DND-41 (cell line): Measurements from ENCODE around the gene BAG1.

ENCODE experiments used
- EZH2 ChIP-seq: IDR thresholded peaks from 3 replicates; pipeline ENCODE4 v1.6.1; 2012; ENCODE audit warnings: borderline replicate concordance, low read depth, mild to moderate bottlenecking, moderate library complexity, low read length, inconsistent platforms; ENCODE audit not compliant: severe bottlenecking
- TF ChIP-seq, protein P1 (sequence below): IDR thresholded peaks from 2 replicates; pipeline ENCODE4 v1.5.1; 2012; ENCODE audit warnings: borderline replicate concordance, low read length, moderate library complexity, mild to moderate bottlenecking; ENCODE audit not compliant: poor library complexity, severe bottlenecking; ENCODE audit errors: extremely low read depth

DNA sequence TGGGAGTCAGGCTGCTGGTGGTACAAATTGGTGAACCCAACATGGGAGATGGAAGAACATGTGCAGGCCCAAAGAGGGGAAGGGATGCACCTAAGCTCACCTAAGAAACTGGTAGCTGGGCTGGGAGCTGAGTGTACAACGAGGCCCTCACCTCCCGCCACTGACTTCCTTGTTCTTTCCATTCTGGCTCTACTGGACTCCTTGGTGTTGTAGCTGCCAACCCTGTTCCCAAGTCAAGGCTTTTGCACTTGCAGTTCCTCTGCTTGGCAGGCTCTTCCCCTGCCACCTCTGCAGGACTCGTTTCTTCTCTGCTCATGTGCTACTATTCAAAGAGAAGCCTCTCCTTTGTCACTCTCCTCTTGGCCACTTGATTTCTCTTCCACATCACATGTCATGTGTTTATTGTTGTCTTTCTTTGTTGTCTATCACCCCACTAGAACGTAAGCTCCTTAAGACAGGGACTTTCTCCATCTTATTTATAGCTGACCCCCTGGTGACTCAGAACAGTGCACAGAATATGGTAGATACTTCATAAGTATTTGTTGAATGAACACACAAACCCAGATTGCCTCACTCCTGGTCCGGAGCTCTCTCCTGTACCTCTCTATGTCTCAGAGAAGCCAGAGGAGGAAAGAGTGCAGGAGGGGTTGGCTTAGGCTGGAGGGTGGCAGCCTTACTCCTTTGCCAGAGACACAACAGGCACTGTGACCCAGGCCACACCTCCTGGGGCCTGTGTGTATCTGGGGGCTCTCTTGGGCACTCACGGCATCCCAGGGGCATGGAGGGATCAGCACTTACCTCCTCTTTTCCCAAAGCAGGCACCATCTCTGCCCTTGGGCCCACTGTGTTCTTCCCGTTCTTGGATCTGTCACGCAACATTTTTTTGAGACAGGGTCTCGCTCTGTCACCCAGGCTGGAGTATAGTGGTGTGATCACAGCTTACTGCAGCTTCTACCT lies 29.7 kb downstream of the BAG1 start:
- TF ChIP-seq, protein P1, sequence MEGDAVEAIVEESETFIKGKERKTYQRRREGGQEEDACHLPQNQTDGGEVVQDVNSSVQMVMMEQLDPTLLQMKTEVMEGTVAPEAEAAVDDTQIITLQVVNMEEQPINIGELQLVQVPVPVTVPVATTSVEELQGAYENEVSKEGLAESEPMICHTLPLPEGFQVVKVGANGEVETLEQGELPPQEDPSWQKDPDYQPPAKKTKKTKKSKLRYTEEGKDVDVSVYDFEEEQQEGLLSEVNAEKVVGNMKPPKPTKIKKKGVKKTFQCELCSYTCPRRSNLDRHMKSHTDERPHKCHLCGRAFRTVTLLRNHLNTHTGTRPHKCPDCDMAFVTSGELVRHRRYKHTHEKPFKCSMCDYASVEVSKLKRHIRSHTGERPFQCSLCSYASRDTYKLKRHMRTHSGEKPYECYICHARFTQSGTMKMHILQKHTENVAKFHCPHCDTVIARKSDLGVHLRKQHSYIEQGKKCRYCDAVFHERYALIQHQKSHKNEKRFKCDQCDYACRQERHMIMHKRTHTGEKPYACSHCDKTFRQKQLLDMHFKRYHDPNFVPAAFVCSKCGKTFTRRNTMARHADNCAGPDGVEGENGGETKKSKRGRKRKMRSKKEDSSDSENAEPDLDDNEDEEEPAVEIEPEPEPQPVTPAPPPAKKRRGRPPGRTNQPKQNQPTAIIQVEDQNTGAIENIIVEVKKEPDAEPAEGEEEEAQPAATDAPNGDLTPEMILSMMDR = no peak
- TF ChIP-seq EZH2 = no peak
